SK-N-SH (cell line): ENCODE results near the gene DPEP2NB. TPM values are rescaled to one million over a fixed set of nuclear protein-coding genes. Genes with fewer than 3 reads are reported as not detected.

Experiments
- CTCF ChIA-PET: fragments of 300-600, 350-600 bp; formaldehyde crosslinking; extraction: SDS; loops from one replicate; lab custom pipeline; 2021; lab: Yijun Ruan, JAX
- POLR2A ChIA-PET: fragments of 350-600 bp; sonication (Branson Sonifier 250); formaldehyde crosslinking; extraction: SDS; loops from one replicate; lab custom pipeline; 2020; ENCODE audit warnings: antibody characterized with exemption, inconsistent platforms; lab: Yijun Ruan, JAX
- DNase-seq: peaks from one replicate; pipeline ENCODE4 v3.0.0; 2012
- H2AFZ ChIP-seq: fragments of 200-600 bp; sonication (generic); 2 replicates; pipeline ENCODE4 v1.8.1; 2016; ENCODE audit warnings: antibody characterized with exemption, mild to moderate bottlenecking, low read depth
- H3F3A ChIP-seq: fragments of 200-600 bp; sonication (generic); replicated peaks from 2 replicates; pipeline ENCODE3; 2016; ENCODE audit warnings: antibody characterized with exemption, mild to moderate bottlenecking; ENCODE audit not compliant: insufficient read depth
- H3K27ac ChIP-seq, 2 experiments: fragments of 200-500 bp in 1 of 2; fragments of 200-600 bp in 1 of 2; sonication (Bioruptor generic) in 1 of 2; sonication (generic), shearing (Covaris generic) in 1 of 2; 2 replicates each; pipeline versions ENCODE4 v1.5.1 to v1.6.1; 2014 to 2016; ENCODE audit warnings: low read depth in 2 of 2, inconsistent platforms in 1 of 2, low read length in 1 of 2, mild to moderate bottlenecking in 1 of 2, mixed read lengths in 1 of 2
- H3K27me3 ChIP-seq: fragments of 200-600 bp; sonication (generic), shearing (Covaris generic); 2 replicates; pipeline ENCODE4 v1.6.1; 2016; ENCODE audit warnings: mixed run types; ENCODE audit not compliant: insufficient read depth
- H3K36me3 ChIP-seq, 2 experiments: fragments of 200-500 bp in 1 of 2; fragments of 200-600 bp in 1 of 2; sonication (Bioruptor generic) in 1 of 2; sonication (generic) in 1 of 2; replicated peaks in 1 of 2; 2 replicates each; pipeline versions ENCODE3 to v1.5.1; 2014 to 2016; ENCODE audit warnings: low read length in 1 of 2, mild to moderate bottlenecking in 1 of 2; ENCODE audit not compliant: insufficient read depth in 2 of 2, control insufficient read depth in 1 of 2
- H3K4me1 ChIP-seq, 2 experiments: fragments of 200-500 bp in 1 of 2; fragments of 200-600 bp in 1 of 2; sonication (Bioruptor generic) in 1 of 2; sonication (generic), shearing (Covaris generic) in 1 of 2; 2 replicates each; pipeline versions ENCODE4 v1.5.1 to v1.6.1; 2014 to 2016; ENCODE audit warnings: low read depth in 1 of 2, low read length in 1 of 2, mixed run types in 1 of 2; ENCODE audit not compliant: insufficient read depth in 2 of 2, control insufficient read depth in 1 of 2
- H3K4me2 ChIP-seq: fragments of 200-600 bp; sonication (generic), shearing (Covaris generic); 2 replicates; pipeline ENCODE4 v1.6.1; 2017; ENCODE audit warnings: mixed run types
- H3K4me3 ChIP-seq, 2 experiments: fragments of 200-500 bp in 1 of 2; fragments of 200-600 bp in 1 of 2; sonication (Bioruptor generic) in 1 of 2; sonication (generic), shearing (Covaris generic) in 1 of 2; 2 replicates each; pipeline versions ENCODE4 v1.5.1 to v1.8.1; 2014 to 2016; ENCODE audit warnings: low read depth in 2 of 2, inconsistent platforms in 1 of 2, low read length in 1 of 2, mild to moderate bottlenecking in 1 of 2, mixed read lengths in 1 of 2, moderate library complexity in 1 of 2
- H3K79me2 ChIP-seq: fragments of 200-600 bp; sonication (generic); 2 replicates; pipeline ENCODE4 v1.8.1; 2017; ENCODE audit warnings: mild to moderate bottlenecking; ENCODE audit not compliant: insufficient read depth
- H3K9ac ChIP-seq: fragments of 200-600 bp; sonication (generic); 2 replicates; pipeline ENCODE4 v1.6.1; 2017; ENCODE audit warnings: mixed run types
- H3K9me2 ChIP-seq: fragments of 200-600 bp; sonication (generic); 2 replicates; pipeline ENCODE4 v1.6.1; 2017; ENCODE audit warnings: mixed run types
- H3K9me3 ChIP-seq: fragments of 200-600 bp; sonication (generic); 2 replicates; pipeline ENCODE4 v1.6.1; 2017; ENCODE audit warnings: mixed run types, mild to moderate bottlenecking, moderate library complexity
- H4K20me1 ChIP-seq: fragments of 200-600 bp; sonication (generic); 2 replicates; pipeline ENCODE4 v1.6.1; 2017; ENCODE audit warnings: mild to moderate bottlenecking, mixed run types; ENCODE audit not compliant: insufficient read depth
- CHD2 ChIP-seq: fragments of 150-350 bp; IDR thresholded peaks from 2 replicates; pipeline ENCODE4 v1.6.1; 2018; ENCODE audit warnings: low read length; ENCODE audit not compliant: partially characterized antibody
- EP300 ChIP-seq, 2 experiments: IDR thresholded peaks; 2 replicates each; pipeline versions ENCODE4 v1.4.0 to v1.6.1; 2012; ENCODE audit warnings: borderline replicate concordance in 1 of 2, low read depth in 1 of 2, low read length in 1 of 2
- EZH2phosphoT487 ChIP-seq: fragments of 200-600 bp; sonication (generic); IDR thresholded peaks from 2 replicates; pipeline ENCODE4 v1.6.1; 2017; ENCODE audit warnings: low read depth, mixed run types, mild to moderate bottlenecking, antibody characterized with exemption, moderate library complexity, borderline replicate concordance
- FOXM1 ChIP-seq: IDR thresholded peaks from 2 replicates; pipeline ENCODE4 v1.4.0; 2012; ENCODE audit warnings: low read depth, mild to moderate bottlenecking
- GATA2 ChIP-seq: sonication (generic); formaldehyde crosslinking; IDR thresholded peaks from 2 replicates; pipeline ENCODE4 v1.5.0; 2020; ENCODE audit warnings: mild to moderate bottlenecking, missing genetic modification reagents
- IRF3 ChIP-seq: fragments of 150-350 bp; IDR thresholded peaks from 2 replicates; pipeline ENCODE4 v1.6.1; 2016; ENCODE audit warnings: mild to moderate bottlenecking, low read depth, low read length
- MEF2A ChIP-seq: IDR thresholded peaks from 2 replicates; pipeline ENCODE4 v1.4.0; 2012; ENCODE audit warnings: low read depth, borderline replicate concordance
- MXI1 ChIP-seq: IDR thresholded peaks from 2 replicates; pipeline ENCODE4 v1.6.1; 2012; ENCODE audit warnings: mild to moderate bottlenecking, low read depth, low read length, improper control_type of control experiment
- PBX3 ChIP-seq: IDR thresholded peaks from 2 replicates; pipeline ENCODE4; 2012
- RAD21 ChIP-seq: IDR thresholded peaks from 2 replicates; pipeline ENCODE4 v1.6.1; 2012; ENCODE audit warnings: mild to moderate bottlenecking, low read length
- RCOR1 ChIP-seq: fragments of 150-350 bp; IDR thresholded peaks from 2 replicates; pipeline ENCODE4 v1.6.1; 2017; ENCODE audit warnings: antibody characterized with exemption, low read length
- REST ChIP-seq: IDR thresholded peaks from 2 replicates; pipeline ENCODE4 v1.6.1; 2012; ENCODE audit warnings: mild to moderate bottlenecking, low read depth, low read length, moderate library complexity
- RFX5 ChIP-seq: IDR thresholded peaks from 2 replicates; pipeline ENCODE4 v1.6.1; 2012; ENCODE audit warnings: mild to moderate bottlenecking, improper control_type of control experiment, low read length
- SIN3A ChIP-seq: IDR thresholded peaks from 2 replicates; pipeline ENCODE4 v1.6.1; 2012; ENCODE audit warnings: low read depth, mild to moderate bottlenecking, low read length, moderate library complexity, borderline replicate concordance
- TAF1 ChIP-seq: IDR thresholded peaks from 2 replicates; pipeline ENCODE4 v1.6.1; 2012; ENCODE audit warnings: low read depth, mild to moderate bottlenecking, low read length, moderate library complexity, borderline replicate concordance
- TCF12 ChIP-seq: IDR thresholded peaks from 2 replicates; pipeline ENCODE4 v1.4.0; 2012
- TEAD4 ChIP-seq: IDR thresholded peaks from 2 replicates; pipeline ENCODE4 v1.4.0; 2012; ENCODE audit warnings: mild to moderate bottlenecking, borderline replicate concordance; ENCODE audit not compliant: insufficient read depth
- USF1 ChIP-seq: IDR thresholded peaks from 2 replicates; pipeline ENCODE4 v1.4.0; 2012; ENCODE audit warnings: low read depth, borderline replicate concordance
- YY1 ChIP-seq: IDR thresholded peaks from 2 replicates; pipeline ENCODE4 v1.4.0; 2012; ENCODE audit warnings: low read depth, mild to moderate bottlenecking
- ZBTB33 ChIP-seq: IDR thresholded peaks from 2 replicates; pipeline ENCODE4 v1.4.0; 2012; ENCODE audit warnings: low read depth, borderline replicate concordance
- WGBS: methylation state at CpG from one replicate; pipeline ENCODE4 v1.1.6; 2017; ENCODE audit warnings: low lambda C conversion rate; 5-methylcytosine and 5-hydroxymethylcytosine counted together
- polyA plus RNA-seq, 3 experiments: library from polyadenylated mRNA; depleted of rRNA; stranded (reverse); fragments of >200 nt; gene quantifications; 2 replicates each; pipeline ENCODE4 v1.2.3, GENCODE V29; 2012

Gene DPEP2NB
- polyA plus RNA-seq, 1 of the 3 experiments (the other 2 are of a cell fraction) = not detected

- no peaks in the 10 kb centered on the region for H3K9me3 ChIP-seq
- H3K36me3 ChIP-seq = peaks cover 0 to 3% of the 10 kb centered on the region in 2 experiments
- TF ChIP-seq CHD2 (no peak), FOXM1 (no peak), RCOR1 (no peak), TEAD4 (no peak), GATA2 (CRISPR knock-in tag) (no peak), YY1 (no peak), SIN3A (no peak), MXI1 (no peak), ZBTB33 (no peak), EP300 (IDR thresholded peaks at IDR 0.05; ENCODE audit: borderline replicate concordance in 1 of 2, low read depth in 1 of 2, low read length in 1 of 2) (no peak), PBX3 (no peak), IRF3 (no peak), MEF2A (no peak), TAF1 (no peak), RAD21 (no peak), EZH2phosphoT487 (no peak), TCF12 (no peak), USF1 (no peak), REST (no peak), RFX5 (no peak)
- H3K27me3 ChIP-seq = no peaks in the 10 kb centered on the region
- H3F3A ChIP-seq = no peaks in the 10 kb centered on the region
- no peaks in the 10 kb centered on the region for H4K20me1 ChIP-seq
- ChIA-PET POLR2A (no interaction called here), CTCF (interaction anchor here (0.6 to 3.6 kb wide), 5 partner anchors 10 to 223 kb away, joined by 3 to 29 read pairs (median 5); no protein-coding TSS in a partner anchor)
- no peak overlapping the region for H3K4me3 ChIP-seq
- no peaks in the 10 kb centered on the region for H3K9me2 ChIP-seq
- no peak overlapping the region for H2AFZ ChIP-seq
- H3K9ac ChIP-seq = no peak overlapping the region
- 93% methylated on average over 9 of the region's 9 CpGs for WGBS
- H3K27ac ChIP-seq = no peak overlapping the region
- DNase-seq = no peak
- no peak overlapping the region for H3K4me2 ChIP-seq
- H3K4me1 ChIP-seq = no peaks in the 10 kb centered on the region
- H3K79me2 ChIP-seq = no peaks in the 10 kb centered on the region
Measured at GRCh38 chr16:68037841-68038597, 22.3 kb upstream of the DPEP2NB start.
